GM19324 (cell line): Measurements from ENCODE around the gene FLNC.

Experiments
- ATAC-seq: cut with Tn5 transposase; IDR thresholded peaks from one replicate; pipeline ENCODE4 v1.9.1; 2021; ENCODE audit warnings: mild to moderate bottlenecking, moderate library complexity; ENCODE audit not compliant: unreplicated experiment, low FRiP score

The FLNC gene

DNA sequence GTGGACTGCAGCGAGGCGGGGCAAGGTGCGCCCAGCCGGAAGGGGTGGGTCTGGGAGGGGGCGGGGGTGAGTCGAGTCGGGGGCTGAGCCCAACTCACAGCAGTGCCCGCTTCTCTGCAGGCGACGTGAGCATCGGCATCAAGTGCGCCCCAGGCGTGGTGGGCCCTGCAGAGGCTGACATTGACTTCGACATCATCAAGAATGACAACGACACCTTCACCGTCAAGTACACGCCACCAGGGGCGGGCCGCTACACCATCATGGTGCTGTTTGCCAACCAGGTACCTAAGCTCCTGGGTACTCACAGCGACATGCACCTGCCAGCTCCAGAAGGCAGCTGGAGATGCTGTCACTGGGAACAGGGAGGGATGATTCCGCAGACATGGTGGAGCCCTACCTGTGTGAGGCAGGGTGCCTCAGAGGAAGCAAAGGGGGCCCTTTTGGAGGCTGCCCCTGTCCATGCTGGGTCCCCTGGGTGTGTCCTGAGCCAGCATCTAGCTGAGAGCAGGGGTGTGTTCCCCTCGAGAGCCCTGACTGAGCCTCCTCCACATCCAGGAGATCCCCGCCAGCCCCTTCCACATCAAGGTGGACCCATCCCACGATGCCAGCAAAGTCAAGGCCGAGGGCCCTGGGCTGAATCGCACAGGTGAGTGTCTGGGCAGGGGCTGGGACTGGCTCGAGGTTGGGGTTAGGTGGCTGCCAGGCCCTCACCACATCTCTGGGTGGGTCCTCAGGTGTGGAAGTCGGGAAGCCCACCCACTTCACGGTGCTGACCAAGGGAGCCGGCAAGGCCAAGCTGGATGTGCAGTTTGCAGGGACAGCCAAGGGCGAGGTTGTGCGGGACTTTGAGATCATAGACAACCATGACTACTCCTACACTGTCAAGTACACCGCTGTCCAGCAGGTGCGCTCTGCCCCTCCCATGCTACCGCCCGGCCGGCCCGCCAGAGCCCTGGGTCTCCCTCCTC is 12.8 kb downstream of the FLNC start:
- ATAC-seq = no peak

- ATAC-seq = no peak
Observed at GRCh38 chr7:128843938-128844621, 13.9 kb downstream of the FLNC start.

DNA sequence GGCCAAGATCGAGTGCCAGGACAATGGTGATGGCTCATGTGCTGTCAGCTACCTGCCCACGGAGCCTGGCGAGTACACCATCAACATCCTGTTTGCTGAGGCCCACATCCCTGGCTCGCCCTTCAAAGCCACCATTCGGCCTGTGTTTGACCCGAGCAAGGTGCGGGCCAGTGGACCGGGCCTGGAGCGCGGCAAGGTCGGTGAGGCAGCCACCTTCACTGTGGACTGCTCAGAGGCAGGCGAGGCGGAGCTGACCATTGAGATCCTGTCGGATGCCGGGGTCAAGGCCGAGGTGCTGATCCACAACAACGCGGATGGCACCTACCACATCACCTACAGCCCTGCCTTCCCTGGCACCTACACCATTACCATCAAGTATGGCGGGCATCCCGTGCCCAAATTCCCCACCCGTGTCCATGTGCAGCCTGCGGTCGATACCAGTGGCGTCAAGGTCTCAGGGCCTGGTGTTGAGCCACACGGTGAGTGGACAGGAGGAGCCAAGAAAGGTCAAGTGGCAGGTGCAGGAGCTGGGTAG is 14.6 kb downstream of the FLNC start:
- ATAC-seq = no peak

GRCh38 chr7:128845475-128845874 is 15.3 kb downstream of the FLNC start:
- no peak for ATAC-seq

DNA sequence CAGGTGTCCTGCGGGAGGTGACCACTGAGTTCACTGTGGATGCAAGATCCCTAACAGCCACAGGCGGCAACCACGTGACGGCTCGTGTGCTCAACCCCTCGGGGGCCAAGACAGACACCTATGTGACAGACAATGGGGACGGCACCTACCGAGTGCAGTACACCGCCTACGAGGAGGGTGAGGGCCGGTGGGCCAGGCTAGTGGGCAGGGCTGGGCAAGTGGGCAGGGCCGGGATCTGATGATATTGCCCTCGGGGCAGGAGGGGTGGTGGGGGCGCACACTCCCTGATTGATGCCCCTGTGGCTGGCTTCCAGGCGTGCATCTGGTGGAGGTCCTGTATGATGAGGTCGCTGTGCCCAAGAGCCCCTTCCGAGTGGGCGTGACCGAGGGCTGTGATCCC is 15.8 kb downstream of the FLNC start:
- no peak for ATAC-seq

DNA sequence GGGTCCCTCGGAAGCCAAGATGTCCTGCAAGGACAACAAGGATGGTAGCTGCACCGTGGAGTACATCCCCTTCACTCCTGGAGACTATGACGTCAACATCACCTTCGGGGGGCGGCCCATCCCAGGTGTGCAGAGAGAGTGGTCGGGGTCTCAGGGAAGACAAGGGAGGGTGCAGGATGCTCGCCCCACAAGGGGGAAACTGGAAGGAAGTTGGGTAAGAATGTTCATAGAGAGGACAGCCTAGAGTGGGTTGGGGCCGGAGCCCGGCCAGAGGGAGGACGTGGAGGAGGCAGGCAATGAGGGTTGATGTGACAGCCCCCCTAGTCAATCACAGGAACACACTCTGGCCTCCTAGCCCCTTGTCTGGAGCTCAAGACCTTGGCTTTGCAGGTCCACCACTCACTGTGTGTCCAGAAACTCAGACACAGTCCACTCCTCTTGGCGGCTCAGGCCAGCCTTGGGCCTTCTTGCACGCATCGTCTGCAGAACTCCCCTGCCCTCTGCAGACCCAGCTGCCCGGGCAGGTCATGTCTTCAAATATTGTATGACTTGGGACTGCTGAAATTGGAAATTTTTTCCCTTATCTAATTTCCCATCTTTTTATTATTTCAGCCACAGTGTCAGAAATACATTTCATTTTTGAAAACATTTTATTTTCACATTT is 16.7 kb downstream of the FLNC start:
- no peak for ATAC-seq

- ATAC-seq = no peak
Observed at GRCh38 chr7:128847721-128848211, 17.6 kb downstream of the FLNC start.

GRCh38 chr7:128848289-128849155 is 18.3 kb downstream of the FLNC start:
- ATAC-seq = no peak

- ATAC-seq = no peak
Observed at GRCh38 chr7:128849156-128849515, 18.9 kb downstream of the FLNC start.

DNA sequence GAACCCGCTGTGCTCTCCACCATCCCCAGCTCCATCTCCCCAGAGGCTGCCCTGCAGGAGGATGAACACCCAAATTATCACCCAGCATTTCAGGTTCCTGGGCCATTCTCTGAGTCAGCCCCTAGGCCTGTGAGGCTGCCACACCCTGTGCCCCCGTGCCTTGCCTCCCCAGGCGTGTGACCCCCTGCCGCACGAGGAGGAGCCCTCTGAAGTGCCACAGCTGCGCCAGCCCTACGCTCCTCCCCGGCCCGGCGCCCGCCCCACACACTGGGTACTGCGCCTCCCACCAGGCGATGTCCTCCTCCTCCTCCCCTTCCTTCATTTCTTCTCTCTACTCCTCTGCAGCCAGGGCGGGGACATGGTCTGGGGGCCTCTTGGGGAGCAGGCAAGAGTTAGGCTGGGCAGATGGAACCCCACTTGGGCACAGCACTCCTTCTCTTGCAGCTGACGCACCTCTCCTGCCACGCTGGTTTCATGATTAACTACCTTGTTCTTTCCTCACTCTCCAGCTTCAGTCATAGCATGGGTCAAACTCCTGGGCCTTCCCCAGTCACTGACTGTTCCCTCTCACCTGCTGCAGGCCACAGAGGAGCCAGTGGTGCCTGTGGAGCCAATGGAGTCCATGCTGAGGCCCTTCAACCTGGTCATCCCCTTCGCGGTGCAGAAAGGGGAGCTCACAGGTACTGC is 19.7 kb downstream of the FLNC start:
- no peak for ATAC-seq

- ATAC-seq = no peak
Observed at GRCh38 chr7:128852537-128853254, 22.5 kb downstream of the FLNC start.

DNA sequence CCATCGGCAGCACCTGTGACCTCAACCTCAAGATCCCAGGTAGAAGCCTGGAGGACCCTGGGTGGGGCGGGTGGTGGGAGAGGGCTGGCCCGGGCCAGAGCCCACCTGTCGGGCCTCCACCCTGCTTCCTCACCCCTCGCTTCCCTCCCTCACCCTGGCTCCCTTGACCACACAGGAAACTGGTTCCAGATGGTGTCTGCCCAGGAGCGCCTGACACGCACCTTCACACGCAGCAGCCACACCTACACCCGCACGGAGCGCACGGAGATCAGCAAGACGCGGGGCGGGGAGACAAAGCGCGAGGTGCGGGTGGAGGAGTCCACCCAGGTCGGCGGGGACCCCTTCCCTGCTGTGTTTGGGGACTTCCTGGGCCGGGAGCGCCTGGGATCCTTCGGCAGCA is 23.6 kb downstream of the FLNC start:
- no peak for ATAC-seq

DNA sequence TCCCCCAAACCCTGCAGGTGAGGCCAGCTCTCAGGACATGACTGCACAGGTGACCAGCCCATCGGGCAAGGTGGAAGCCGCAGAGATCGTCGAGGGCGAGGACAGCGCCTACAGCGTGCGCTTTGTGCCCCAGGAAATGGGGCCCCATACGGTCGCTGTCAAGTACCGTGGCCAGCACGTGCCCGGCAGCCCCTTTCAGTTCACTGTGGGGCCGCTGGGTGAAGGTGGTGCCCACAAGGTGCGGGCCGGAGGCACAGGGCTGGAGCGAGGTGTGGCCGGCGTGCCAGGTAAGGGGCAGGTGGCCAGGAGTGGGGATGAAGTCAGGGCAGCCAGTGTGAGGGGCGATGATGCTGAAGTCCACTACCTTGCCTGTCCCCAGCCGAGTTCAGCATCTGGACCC is 24.2 kb downstream of the FLNC start:
- no peak for ATAC-seq

- ATAC-seq = no peak
Observed at GRCh38 chr7:128855559-128855958, 25.4 kb downstream of the FLNC start.

GRCh38 chr7:128856001-128856718 is 26.0 kb downstream of the FLNC start:
- ATAC-seq = no peak

- no peak for ATAC-seq
Observed at GRCh38 chr7:128858380-128859231, 28.4 kb downstream of the FLNC start.
